A673 (cell line): ENCODE data around the gene CLEC9A.

Source experiments
- EZH2 ChIP-seq: fragments of 200-600 bp; sonication (generic); IDR thresholded peaks from 2 replicates; pipeline ENCODE4 v1.6.1; 2017; ENCODE audit warnings: borderline replicate concordance, low read depth, mild to moderate bottlenecking, mixed read lengths, antibody characterized with exemption, low read length; ENCODE audit not compliant: poor library complexity, severe bottlenecking
- TF ChIP-seq, protein P1 (sequence below): fragments of 300-800, 200-600 bp; sonication (generic); conservative IDR thresholded peaks from 2 replicates; pipeline ENCODE4 v1.5.1; 2017; ENCODE audit warnings: low read depth, mild to moderate bottlenecking, antibody characterized with exemption, low read length, moderate library complexity, mixed read lengths

DNA sequence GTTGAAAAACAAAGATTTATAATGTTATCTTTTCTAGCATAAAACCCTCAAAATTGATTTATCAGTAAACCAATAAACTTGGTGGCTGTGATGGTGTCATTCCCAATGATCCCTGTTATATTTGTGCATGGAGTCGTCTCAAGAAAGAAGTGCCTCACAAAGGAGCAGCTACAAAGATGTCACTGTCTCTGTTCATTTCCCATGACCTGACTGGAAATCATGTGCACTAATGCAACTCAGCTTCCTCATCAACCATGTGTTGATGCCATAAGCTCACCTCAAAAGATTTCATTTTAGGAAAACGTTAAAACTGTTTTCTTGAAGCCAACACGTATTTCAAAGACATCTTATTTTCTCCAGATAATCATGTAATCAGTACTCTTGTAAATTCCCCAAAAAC lies 39.5 kb downstream of the CLEC9A start:
- TF ChIP-seq EZH2 = no peak
- TF ChIP-seq, protein P1, sequence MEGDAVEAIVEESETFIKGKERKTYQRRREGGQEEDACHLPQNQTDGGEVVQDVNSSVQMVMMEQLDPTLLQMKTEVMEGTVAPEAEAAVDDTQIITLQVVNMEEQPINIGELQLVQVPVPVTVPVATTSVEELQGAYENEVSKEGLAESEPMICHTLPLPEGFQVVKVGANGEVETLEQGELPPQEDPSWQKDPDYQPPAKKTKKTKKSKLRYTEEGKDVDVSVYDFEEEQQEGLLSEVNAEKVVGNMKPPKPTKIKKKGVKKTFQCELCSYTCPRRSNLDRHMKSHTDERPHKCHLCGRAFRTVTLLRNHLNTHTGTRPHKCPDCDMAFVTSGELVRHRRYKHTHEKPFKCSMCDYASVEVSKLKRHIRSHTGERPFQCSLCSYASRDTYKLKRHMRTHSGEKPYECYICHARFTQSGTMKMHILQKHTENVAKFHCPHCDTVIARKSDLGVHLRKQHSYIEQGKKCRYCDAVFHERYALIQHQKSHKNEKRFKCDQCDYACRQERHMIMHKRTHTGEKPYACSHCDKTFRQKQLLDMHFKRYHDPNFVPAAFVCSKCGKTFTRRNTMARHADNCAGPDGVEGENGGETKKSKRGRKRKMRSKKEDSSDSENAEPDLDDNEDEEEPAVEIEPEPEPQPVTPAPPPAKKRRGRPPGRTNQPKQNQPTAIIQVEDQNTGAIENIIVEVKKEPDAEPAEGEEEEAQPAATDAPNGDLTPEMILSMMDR = no peak
